Retina (tissue), 1 donor: ENCODE results near the gene TMEM233.

Experiments
- DNase-seq: peaks from one replicate; pipeline ENCODE4 v3.0.0-alpha.2; 2016

Gene TMEM233

DNA sequence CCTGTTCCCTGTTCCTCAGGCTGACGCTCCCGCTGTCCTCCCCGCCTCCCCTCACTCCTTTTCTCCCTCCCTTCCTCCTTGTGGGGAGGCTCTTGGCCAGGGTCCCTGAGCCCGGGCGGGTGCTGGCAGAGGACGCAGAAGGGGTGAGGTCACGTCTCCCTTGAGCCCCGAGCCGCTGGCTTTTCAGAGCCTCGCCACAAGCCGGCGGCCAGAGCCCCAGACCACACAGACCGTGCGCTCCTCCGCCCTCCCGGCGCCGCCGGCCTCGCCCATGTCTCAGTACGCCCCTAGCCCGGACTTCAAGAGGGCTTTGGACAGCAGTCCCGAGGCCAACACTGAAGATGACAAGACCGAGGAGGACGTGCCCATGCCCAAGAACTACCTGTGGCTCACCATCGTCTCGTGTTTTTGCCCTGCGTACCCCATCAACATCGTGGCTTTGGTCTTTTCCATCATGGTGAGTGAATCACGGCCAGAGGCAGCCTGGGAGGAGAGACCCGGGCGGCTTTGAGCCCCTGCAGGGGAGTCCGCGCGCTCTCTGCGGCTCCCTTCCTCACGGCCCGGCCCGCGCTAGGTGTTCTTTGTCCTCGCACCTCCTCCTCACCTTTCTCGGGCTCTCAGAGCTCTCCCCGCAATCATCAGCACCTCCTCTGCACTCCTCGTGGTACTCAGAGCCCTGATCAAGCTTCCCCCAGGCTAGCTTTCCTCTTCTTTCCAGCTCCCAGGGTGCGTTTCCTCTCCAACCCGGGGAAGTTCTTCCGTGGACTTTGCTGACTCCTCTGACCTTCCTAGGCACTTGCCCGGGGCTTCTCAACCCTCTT, at the start of gene TMEM233:
Gene TMEM233 (plus strand): TSS at position 197 of the 821 bp plus-strand sequence. CDS start 75 bp downstream, at position 272.
- peak; percentile 64 for DNase-seq

GRCh38 chr12:119544765-119545625, 48.6 kb upstream of the TMEM233 start:
- peak; percentile 84 for DNase-seq

GRCh38 chr12:119546340-119546739, 47.2 kb upstream of the TMEM233 start:
- no peak for DNase-seq

DNA sequence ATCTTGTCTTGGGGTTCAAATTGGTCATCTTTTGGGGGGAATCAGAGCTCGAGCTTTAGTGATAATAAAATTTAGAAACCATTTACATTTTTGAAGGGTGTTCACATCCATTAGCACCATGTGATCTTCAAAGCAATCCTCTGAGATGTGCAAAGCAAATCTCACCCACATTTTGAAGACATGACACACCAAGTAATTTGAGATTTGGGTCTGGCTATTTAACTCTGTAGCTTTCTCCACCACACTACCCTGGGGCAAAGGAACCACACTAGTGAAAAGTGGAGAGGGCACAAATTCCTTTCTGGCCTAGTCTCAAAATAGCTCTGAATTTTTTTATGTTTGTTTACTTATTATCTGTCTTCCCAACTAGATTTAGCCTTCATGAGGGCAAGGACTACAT, 46.6 kb upstream of the TMEM233 start:
- no peak for DNase-seq

DNA sequence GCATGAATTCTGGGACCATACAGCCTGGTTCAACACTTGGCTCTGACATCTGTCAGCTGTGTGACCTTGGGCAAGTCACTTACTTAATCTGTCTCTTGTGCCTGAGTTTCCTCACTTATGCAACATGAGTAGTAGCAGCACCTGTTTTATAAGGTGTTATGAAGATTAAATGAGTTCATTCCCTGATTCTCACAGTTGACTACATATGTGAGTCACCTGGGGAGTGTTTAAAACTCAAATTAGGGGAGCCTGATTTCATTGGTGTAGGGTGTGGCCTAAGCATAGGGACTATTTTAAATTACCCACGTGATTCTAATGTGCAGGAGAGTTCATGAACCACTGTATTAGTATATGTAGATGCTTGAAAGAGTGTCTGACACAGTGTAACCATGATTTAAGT, 36.7 kb upstream of the TMEM233 start:
- no peak for DNase-seq

GRCh38 chr12:119565404-119565803, 28.2 kb upstream of the TMEM233 start:
- no peak for DNase-seq

GRCh38 chr12:119570771-119571170, 22.8 kb upstream of the TMEM233 start:
- DNase-seq, result no peak

GRCh38 chr12:119573086-119573485, 20.5 kb upstream of the TMEM233 start:
- DNase-seq, result no peak

DNA sequence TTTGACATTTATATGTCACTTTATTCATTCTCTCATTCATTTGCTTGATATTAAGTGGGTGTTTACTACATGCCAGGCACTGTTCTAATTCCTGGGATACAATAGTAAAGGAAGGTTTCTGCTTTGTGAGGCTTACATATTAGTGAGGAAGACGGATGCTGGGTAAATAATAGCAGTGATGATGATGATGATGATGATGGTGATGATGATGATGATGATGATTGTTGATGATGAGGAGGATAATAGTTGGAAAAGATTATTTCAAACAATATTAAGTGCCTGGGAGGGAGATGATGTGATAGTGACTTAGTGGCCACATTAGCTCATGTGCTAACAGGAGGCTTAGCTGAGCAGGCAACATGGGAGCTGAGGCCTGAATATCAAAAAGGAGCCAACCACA, 19.3 kb upstream of the TMEM233 start:
- DNase-seq, result no peak

GRCh38 chr12:119576118-119576810, 17.3 kb upstream of the TMEM233 start:
- DNase-seq, result no peak

GRCh38 chr12:119576915-119577314, 16.7 kb upstream of the TMEM233 start:
- no peak for DNase-seq

- DNase-seq, result no peak
These were observed 15.5 kb upstream of the TMEM233 start for GRCh38 chr12:119578112-119578511.

DNA sequence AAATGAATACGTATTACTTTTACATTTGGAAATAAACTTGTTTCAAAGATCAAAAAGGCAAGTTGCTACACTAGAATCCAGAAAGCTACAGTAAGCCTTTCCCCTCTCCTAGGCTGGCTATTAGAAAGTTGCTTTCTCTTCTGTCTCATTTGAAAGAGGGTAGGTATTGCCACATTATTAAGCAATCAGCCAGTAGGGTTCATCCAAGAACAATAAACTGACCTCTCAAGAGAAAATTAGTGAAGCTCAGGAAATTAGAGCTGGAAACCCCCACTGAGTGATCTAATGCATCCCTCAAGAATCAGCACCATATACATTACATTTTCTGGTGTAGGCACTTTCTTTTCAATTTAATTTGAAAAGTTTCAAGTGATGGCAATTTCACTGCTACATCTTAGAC, 4.5 kb upstream of the TMEM233 start:
- DNase-seq, result no peak

DNA sequence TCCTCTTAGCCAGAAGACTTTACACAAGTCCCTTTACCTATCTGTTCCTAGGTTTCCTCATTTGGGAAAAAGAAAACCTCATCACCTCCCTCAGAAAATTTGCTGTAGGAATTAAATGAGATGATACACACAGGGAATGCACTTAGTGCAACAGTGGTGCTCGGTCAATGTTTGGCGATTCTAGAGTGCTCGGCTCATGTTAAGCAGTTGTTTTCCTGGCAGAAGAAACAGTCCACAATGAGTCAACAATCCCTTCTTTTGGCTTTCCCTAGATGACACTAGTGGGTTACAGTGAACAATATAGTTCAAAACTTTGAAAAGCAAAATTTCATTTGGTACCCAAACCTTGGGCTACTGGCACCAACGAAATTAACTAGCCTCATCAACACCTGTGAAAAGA, 3.9 kb upstream of the TMEM233 start:
- DNase-seq, result no peak

- no peak for DNase-seq
These were observed 1.3 kb upstream of the TMEM233 start for GRCh38 chr12:119592232-119592631.

DNA sequence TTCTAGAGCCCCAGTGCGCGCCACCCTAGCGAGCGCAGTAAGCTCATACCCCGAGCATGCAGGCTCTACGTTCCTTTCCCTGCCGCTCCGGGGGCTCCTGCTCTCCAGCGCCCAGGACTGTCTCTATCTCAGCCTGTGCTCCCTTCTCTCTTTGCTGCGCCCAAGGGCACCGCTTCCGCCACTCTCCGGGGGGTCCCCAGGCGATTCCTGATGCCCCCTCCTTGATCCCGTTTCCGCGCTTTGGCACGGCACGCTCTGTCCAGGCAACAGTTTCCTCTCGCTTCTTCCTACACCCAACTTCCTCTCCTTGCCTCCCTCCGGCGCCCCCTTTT, 791 bp downstream of the TMEM233 start:
- peak; percentile 42 for DNase-seq

GRCh38 chr12:119594772-119595445, 1.3 kb downstream of the TMEM233 start:
- peak; percentile 57 for DNase-seq

DNA sequence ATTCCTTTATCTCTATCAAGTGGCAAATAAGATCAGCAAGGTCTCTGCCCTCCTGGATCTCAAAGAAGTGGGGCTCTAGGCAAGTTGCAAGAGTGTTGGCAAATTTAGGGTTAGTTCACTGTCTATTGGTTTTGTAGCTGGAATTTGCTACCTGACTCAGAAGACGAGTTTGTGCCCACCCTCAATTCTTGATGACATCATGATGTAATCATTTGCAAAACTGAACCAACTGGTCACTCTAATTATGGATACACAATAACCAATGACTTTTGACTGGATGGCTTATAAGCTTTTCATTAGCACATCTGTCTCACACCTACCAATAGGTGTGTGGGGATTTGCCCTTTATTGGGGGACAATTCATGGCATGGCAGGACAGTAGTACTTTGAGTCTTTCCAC, 4.6 kb downstream of the TMEM233 start:
- DNase-seq, result no peak

DNA sequence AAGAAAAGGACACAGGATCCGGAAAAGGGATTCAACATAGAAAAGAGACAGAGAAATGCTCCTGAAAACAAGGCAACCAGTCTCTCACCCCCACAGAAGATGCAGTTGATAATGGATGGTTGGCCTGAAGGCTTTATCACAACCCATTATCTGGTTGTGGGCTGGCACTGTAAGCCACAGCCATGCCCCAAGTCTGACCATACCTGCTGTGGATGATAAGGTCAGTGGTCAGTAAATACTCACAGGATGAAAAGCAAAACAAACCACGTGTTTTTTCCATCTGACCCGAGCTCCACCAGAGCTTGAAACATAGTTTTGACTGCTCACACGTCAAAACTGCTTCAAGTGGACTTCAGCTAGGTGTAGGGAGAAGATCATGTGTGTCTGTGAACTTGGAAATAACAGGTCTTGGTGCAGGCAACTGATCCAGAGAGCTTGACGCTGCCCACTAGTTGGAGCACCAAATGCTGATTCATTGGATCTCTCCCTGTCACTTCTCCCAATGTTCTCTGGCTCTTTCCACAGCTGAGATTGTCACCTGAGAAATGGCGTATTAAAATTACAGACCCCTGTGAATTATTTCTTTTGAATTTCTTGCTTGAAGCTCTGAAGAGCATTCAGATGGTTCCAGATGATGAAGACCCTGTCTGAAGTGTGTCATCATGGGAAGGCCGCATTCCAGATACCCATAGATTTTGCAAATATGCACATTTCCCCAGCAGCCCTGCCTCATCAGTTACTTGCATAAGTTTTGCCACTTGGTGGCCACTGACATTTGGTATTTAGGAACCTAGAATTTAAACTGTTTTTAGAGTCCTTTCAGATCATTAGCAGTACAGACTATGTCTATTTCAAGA, 8.5 kb downstream of the TMEM233 start:
- DNase-seq, result no peak

DNA sequence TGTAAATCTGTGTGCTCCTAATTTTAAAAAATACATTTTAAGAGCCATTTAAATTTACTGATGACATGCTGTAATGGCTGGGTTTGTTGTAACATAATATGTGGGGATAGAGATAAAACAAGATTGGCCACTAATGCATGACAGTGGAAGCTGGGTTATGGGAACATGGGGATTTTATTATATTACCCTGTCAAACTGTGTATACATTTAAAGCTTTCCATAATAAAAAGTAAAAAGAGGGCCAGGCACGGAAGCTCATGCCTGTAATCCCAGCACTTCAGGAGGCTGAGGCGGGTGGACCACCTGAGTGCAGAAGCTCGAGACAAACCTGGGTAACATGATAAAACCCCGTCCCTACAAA, 9.1 kb downstream of the TMEM233 start:
- DNase-seq, result no peak

- DNase-seq, result no peak
These were observed 10.2 kb downstream of the TMEM233 start for GRCh38 chr12:119603767-119604166.

GRCh38 chr12:119609358-119609757, 15.8 kb downstream of the TMEM233 start:
- no peak for DNase-seq
